HEK293 (cell line): ENCODE results near the gene SLC13A3.

Experiments
- GLIS1 ChIP-seq: fragments of 450-650 bp; formaldehyde crosslinking; IDR thresholded peaks from 2 replicates; pipeline ENCODE4 v1.5.1; 2016; ENCODE audit warnings: missing biosample characterization, missing genetic modification characterization
- MYNN ChIP-seq: fragments of 450-650 bp; formaldehyde crosslinking; IDR thresholded peaks from 2 replicates; pipeline ENCODE4 v1.5.1; 2016; ENCODE audit warnings: missing biosample characterization, missing genetic modification characterization, borderline replicate concordance
- SCRT2 ChIP-seq: fragments of 450-650 bp; formaldehyde crosslinking; IDR thresholded peaks from 2 replicates; pipeline ENCODE4 v1.5.1; 2016; ENCODE audit warnings: missing biosample characterization, missing genetic modification characterization
- ZNF433 ChIP-seq: fragments of 450-650 bp; formaldehyde crosslinking; IDR thresholded peaks from 2 replicates; pipeline ENCODE4 v1.5.1; 2016; ENCODE audit warnings: missing biosample characterization, missing genetic modification characterization, low read depth
- TF ChIP-seq, protein P1 (sequence below): fragments of 450-650 bp; formaldehyde crosslinking; conservative IDR thresholded peaks from 2 replicates; pipeline ENCODE4 v1.5.1; 2016; ENCODE audit warnings: low read depth, missing biosample characterization, missing genetic modification characterization
- TF ChIP-seq, protein P2 (sequence below): fragments of 450-650 bp; formaldehyde crosslinking; IDR thresholded peaks from 2 replicates; pipeline ENCODE4 v1.5.1; 2016; ENCODE audit warnings: missing biosample characterization, missing genetic modification characterization
- TF ChIP-seq, protein P3 (sequence below): fragments of 450-650 bp; formaldehyde crosslinking; IDR thresholded peaks from 2 replicates; pipeline ENCODE4 v1.5.1; 2016; ENCODE audit warnings: missing biosample characterization, missing genetic modification characterization
- TF ChIP-seq, protein P4 (sequence below): fragments of 450-650 bp; formaldehyde crosslinking; IDR thresholded peaks from 2 replicates; pipeline ENCODE4 v1.5.1; 2016; ENCODE audit warnings: missing biosample characterization, missing genetic modification characterization

DNA sequence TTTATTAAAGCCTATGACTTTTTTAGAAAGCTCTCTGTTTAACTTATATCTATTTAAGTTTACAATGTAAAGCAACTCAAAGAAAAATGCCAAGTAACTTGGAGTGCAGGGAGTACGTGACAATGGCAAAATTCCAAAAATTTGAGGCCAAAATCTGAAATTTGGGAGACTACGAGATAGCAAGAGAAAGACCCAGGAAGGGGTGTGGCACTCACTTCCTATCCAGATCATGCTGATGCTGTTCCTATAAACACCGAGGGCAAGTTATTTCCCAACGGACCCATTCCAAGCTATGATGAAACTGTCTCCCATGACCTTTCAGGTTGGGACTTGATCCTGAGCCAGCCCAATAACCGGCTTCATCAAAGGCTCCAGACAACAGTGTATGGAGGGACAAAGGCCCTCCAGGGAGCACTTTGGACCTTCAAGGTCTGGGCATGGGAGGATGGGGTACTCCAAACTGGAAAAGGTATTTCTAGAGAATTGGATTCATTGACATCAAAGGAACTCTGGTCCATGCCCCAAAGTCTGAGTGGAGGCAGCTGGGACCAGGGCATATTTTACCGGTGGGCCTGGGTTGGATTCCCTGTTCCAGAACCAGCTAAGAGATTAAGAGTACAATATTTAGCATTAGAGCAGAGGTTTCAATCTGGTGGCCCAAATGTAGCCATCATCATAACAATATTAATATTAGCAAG, 15.7 kb upstream of the SLC13A3 start:
- TF ChIP-seq, protein P1, sequence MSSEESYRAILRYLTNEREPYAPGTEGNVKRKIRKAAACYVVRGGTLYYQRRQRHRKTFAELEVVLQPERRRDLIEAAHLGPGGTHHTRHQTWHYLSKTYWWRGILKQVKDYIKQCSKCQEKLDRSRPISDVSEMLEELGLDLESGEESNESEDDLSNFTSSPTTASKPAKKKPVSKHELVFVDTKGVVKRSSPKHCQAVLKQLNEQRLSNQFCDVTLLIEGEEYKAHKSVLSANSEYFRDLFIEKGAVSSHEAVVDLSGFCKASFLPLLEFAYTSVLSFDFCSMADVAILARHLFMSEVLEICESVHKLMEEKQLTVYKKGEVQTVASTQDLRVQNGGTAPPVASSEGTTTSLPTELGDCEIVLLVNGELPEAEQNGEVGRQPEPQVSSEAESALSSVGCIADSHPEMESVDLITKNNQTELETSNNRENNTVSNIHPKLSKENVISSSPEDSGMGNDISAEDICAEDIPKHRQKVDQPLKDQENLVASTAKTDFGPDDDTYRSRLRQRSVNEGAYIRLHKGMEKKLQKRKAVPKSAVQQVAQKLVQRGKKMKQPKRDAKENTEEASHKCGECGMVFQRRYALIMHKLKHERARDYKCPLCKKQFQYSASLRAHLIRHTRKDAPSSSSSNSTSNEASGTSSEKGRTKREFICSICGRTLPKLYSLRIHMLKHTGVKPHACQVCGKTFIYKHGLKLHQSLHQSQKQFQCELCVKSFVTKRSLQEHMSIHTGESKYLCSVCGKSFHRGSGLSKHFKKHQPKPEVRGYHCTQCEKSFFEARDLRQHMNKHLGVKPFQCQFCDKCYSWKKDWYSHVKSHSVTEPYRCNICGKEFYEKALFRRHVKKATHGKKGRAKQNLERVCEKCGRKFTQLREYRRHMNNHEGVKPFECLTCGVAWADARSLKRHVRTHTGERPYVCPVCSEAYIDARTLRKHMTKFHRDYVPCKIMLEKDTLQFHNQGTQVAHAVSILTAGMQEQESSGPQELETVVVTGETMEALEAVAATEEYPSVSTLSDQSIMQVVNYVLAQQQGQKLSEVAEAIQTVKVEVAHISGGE (tag by site-specific recombination), result no peak
- TF ChIP-seq, protein P2, sequence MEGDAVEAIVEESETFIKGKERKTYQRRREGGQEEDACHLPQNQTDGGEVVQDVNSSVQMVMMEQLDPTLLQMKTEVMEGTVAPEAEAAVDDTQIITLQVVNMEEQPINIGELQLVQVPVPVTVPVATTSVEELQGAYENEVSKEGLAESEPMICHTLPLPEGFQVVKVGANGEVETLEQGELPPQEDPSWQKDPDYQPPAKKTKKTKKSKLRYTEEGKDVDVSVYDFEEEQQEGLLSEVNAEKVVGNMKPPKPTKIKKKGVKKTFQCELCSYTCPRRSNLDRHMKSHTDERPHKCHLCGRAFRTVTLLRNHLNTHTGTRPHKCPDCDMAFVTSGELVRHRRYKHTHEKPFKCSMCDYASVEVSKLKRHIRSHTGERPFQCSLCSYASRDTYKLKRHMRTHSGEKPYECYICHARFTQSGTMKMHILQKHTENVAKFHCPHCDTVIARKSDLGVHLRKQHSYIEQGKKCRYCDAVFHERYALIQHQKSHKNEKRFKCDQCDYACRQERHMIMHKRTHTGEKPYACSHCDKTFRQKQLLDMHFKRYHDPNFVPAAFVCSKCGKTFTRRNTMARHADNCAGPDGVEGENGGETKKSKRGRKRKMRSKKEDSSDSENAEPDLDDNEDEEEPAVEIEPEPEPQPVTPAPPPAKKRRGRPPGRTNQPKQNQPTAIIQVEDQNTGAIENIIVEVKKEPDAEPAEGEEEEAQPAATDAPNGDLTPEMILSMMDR (tag by site-specific recombination), result no peak
- TF ChIP-seq ZNF433 (tag by site-specific recombination) (no peak), GLIS1 (tag by site-specific recombination) (no peak), SCRT2 (tag by site-specific recombination) (no peak), MYNN (tag by site-specific recombination) (no peak)
- TF ChIP-seq, protein P3, sequence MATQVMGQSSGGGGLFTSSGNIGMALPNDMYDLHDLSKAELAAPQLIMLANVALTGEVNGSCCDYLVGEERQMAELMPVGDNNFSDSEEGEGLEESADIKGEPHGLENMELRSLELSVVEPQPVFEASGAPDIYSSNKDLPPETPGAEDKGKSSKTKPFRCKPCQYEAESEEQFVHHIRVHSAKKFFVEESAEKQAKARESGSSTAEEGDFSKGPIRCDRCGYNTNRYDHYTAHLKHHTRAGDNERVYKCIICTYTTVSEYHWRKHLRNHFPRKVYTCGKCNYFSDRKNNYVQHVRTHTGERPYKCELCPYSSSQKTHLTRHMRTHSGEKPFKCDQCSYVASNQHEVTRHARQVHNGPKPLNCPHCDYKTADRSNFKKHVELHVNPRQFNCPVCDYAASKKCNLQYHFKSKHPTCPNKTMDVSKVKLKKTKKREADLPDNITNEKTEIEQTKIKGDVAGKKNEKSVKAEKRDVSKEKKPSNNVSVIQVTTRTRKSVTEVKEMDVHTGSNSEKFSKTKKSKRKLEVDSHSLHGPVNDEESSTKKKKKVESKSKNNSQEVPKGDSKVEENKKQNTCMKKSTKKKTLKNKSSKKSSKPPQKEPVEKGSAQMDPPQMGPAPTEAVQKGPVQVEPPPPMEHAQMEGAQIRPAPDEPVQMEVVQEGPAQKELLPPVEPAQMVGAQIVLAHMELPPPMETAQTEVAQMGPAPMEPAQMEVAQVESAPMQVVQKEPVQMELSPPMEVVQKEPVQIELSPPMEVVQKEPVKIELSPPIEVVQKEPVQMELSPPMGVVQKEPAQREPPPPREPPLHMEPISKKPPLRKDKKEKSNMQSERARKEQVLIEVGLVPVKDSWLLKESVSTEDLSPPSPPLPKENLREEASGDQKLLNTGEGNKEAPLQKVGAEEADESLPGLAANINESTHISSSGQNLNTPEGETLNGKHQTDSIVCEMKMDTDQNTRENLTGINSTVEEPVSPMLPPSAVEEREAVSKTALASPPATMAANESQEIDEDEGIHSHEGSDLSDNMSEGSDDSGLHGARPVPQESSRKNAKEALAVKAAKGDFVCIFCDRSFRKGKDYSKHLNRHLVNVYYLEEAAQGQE (tag by site-specific recombination), result no peak
- TF ChIP-seq, protein P4, sequence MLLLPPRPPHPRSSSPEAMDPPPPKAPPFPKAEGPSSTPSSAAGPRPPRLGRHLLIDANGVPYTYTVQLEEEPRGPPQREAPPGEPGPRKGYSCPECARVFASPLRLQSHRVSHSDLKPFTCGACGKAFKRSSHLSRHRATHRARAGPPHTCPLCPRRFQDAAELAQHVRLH, result no peak
